MG63 (cell line): ENCODE measurements around the gene MPZL3. TPM values are rescaled to one million over a fixed set of nuclear protein-coding genes. Genes with fewer than 3 reads are reported as not detected.

Experiments
- DNase-seq: peaks from one replicate; pipeline ENCODE4 v3.0.0-alpha.2; 2020
- H3K27me3 ChIP-seq: fragments of 250-450 bp; sonication (Bioruptor Pico); 2 replicates; pipeline ENCODE4 v1.5.1; 2020; ENCODE audit warnings: mild to moderate bottlenecking, moderate library complexity
- H3K36me3 ChIP-seq: fragments of 250-450 bp; sonication (Bioruptor Pico); 2 replicates; pipeline ENCODE4 v1.5.1; 2020; ENCODE audit warnings: mild to moderate bottlenecking, moderate library complexity
- H3K4me3 ChIP-seq: fragments of 250-450 bp; sonication (Bioruptor Pico); 2 replicates; pipeline ENCODE4 v1.5.1; 2020; ENCODE audit warnings: mild to moderate bottlenecking, moderate library complexity
- H3K9me3 ChIP-seq: fragments of 250-450 bp; sonication (Bioruptor Pico); 2 replicates; pipeline ENCODE4 v1.5.1; 2020; ENCODE audit warnings: mild to moderate bottlenecking, moderate library complexity
- total RNA-seq: library from RNA; depleted of rRNA; stranded (reverse); fragments of >200 nt; shearing (Covaris generic); gene quantifications from 2 replicates; pipeline ENCODE4 v1.2.3, GENCODE V29; 2014; ENCODE audit warnings: low replicate concordance

Gene MPZL3
- total RNA-seq, 1 experiment from 2014 or later: 1.6 TPM

DNA sequence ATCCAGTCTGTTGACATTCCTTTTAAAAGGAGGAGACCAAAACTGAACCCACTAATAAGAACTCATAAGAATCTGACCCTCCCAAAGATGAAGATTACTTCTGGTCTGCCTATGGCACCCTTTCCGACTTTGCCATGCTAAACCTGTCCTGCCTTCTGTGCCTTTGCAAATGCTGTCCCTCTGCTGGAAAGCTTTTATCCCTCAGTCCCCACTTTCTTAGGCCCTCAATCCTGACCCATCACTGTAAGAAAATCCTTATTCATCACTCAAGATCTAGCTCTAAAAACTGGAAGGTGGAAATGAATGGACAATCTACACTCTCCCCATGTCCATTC, 10.4 kb downstream of the MPZL3 start:
- DNase-seq: no peak
- Histone ChIP-seq H3K9me3 (no peaks in the 10 kb centered on the region), H3K27me3 (no peaks in the 10 kb centered on the region), H3K4me3 (no peak overlapping the region), H3K36me3 (no peaks in the 10 kb centered on the region)

DNA sequence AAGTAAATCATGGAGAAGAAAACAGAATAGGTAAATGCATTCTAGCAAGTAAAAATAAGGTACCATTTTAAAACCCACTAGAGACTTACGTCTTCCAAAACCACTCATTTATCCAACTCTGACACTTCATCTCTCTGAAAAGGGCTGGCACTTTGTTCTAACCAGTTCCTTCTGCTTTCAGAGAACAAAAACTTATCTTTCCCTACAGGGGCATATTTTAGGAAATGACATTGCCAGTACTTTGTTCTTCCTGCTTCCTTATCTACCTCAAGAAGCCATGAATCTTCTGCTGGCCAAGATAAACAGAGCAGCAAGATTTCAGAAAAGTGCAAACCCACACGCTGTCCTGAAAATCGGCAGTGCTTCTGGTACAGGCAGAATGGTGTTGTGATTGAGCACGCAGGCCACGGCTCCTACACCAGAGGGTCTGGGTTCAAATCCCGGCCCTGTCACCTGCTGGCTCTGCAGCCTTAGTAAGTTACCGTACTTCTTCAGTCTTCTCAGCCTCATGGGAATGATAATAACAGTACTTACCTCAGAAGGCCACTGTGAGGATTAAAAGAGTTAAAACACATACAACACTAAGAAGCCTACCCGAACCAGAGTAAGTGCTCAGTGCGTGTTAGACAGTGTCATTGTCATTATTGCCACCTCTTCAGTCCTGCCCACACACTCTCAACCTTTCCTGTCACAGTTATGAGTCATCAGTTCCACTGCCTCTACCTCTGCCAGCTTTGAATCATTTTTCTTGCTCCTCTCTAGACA, 11.0 kb downstream of the MPZL3 start:
- no peaks in the 10 kb centered on the region for H3K36me3 ChIP-seq
- no peaks in the 10 kb centered on the region for H3K27me3 ChIP-seq
- no peak for DNase-seq
- no peaks in the 10 kb centered on the region for H3K9me3 ChIP-seq
- H3K4me3 ChIP-seq: no peak overlapping the region

DNA sequence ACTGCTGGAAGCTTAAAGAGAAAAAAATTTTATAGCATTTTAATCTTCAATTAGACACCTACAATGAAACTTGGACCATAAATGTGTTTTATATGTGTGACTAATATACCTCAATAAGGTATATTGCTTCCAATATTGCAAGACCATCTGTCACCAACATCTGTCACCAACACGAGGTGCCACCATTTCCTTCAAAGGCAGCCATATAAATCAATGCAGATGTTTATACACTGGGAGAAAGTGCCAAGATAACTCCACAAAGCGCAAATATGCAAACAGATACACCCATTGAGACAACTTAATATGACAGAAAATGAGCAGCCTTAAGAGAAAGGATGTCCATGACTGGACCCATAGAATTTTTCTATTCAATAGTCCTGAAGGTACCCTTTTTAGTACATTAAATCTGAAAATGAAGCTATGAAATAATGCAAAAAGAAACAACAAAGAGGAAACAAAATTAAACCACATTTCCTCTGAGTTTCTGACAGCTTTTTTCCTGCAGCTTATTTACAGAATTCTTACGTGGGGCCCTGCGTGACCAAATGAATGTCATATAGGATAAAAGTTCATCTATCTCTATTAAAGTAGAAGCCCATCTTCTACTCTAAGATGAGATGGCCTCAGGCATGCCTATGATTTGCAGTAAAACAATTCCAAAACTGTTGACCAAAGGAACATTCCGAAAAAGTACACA, 12.5 kb downstream of the MPZL3 start:
- Histone ChIP-seq H3K9me3 (no peaks in the 10 kb centered on the region), H3K36me3 (no peaks in the 10 kb centered on the region), H3K27me3 (no peaks in the 10 kb centered on the region), H3K4me3 (no peak overlapping the region)
- no peak for DNase-seq

DNA sequence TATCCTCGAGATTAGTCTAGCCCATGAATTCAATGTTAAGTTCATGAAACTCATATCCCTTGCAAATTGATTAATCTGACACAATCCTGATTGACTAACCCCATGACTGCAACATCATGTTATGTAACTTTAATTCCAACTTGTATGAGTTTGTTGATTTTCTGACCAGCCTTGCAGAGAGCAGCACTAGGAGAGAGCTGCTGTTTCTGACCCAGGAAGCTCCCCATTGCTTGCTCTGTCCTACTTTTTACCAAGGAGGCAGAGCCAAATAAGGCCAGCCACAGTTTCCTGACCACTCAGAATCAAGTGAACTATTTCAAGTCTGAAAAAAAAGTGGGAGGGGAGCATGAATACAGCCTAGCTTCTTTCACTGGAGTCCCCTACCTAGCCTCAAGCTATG, 13.2 kb downstream of the MPZL3 start:
- Histone ChIP-seq H3K9me3 (no peaks in the 10 kb centered on the region), H3K36me3 (no peaks in the 10 kb centered on the region), H3K4me3 (no peak overlapping the region), H3K27me3 (no peaks in the 10 kb centered on the region)
- no peak for DNase-seq

DNA sequence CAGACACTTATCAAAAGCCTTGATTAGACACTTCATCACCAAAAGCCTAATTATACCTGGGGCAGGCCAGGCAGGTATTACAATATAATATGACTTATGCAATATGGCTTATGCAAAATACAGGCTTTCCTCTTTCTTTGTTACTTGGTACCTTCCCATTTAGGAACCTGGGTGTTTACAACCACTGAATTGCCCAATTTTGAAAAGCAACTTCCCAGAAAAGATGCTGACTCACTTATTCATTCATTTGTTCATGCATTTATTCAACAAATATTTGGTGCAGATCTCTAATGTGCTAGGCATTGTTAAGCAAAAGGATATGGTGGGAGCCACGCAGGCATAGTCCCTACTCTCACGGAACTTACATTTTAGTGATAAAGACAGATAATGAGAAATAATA, 13.7 kb downstream of the MPZL3 start:
- no peak for DNase-seq
- Histone ChIP-seq H3K9me3 (no peaks in the 10 kb centered on the region), H3K27me3 (no peaks in the 10 kb centered on the region), H3K36me3 (no peaks in the 10 kb centered on the region), H3K4me3 (no peak overlapping the region)

DNA sequence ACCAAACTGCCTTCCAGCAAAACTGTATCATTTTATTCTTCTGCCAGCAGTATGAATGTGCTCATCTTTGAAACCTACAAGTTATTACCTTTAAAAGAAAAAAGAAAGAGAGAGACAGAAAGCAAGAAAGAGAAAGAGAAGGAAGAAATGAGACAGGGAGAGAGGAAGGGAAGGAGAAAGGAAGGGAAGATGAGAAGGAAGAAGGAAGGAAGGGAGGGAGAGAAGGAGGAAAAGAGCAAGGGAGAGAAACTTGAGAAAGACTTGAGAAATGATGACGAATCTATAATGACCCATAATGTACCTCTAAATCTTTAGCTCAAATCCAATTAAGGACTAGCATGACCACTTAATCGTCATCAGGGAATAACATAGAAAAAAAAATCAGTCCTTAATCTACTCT, 16.0 kb downstream of the MPZL3 start:
- H3K27me3 ChIP-seq: no peaks in the 10 kb centered on the region
- H3K9me3 ChIP-seq: no peaks in the 10 kb centered on the region
- no peak for DNase-seq
- H3K36me3 ChIP-seq: no peaks in the 10 kb centered on the region
- no peak overlapping the region for H3K4me3 ChIP-seq

DNA sequence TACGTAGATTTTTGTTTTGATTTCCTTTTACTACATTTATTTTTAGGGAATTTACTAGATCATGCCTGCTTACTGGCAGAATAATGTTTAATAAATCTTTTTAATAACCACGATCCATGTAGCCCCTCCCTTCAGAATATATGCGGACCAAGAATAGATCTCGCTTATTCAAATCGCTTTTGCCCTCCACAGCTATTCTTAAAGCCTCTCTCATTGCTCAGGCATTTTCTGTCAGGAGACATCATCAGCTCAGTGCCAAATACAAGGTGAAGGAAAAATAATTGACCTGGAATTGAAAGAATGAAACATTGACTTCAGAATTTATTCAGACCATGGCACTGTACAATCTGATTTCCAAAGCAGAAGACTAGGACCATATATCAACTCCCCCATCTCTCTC, 17.3 kb downstream of the MPZL3 start:
- Histone ChIP-seq H3K36me3 (no peaks in the 10 kb centered on the region), H3K27me3 (no peaks in the 10 kb centered on the region), H3K4me3 (no peak overlapping the region), H3K9me3 (no peaks in the 10 kb centered on the region)
- DNase-seq: no peak

DNA sequence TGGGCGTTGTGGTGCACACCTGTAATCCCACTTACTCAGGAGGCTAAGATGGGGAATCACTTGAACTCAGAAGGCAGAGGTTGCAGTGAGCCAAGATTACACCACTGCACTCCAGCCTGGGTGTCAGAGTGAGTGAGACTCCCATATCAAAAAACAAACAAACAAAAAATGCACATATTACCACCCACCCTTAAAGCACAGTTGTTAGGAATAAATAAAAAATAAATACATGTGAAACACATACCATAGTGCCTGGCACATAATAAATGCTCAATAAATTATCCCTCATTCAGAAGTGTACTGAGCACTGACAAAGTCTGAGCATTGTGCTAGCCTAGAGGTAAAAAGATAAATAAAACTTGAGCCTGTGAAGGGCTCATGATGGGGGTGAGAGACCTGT, 18.3 kb downstream of the MPZL3 start:
- Histone ChIP-seq H3K9me3 (no peaks in the 10 kb centered on the region), H3K27me3 (no peaks in the 10 kb centered on the region), H3K4me3 (no peak overlapping the region)

DNA sequence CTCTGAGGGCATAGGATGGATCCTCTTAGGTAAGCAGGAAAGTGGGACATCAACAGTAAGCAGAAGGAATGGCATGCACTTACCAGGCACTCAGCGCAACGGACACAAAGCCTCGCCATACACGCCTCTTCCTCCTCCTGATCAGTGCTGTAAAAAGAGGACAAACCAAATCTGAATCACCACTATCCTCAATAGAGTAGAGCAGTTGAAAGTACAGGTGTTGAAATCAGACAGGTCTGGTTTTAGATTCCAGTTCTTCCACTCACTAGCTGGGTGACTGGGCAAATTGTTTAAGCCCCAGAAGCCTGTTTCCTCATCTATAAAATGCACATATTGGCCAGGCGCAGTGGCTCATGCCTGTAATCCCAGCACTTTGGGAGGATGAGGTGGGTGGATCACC, 18.8 kb downstream of the MPZL3 start:
- no peaks in the 10 kb centered on the region for H3K27me3 ChIP-seq
- no peaks in the 10 kb centered on the region for H3K36me3 ChIP-seq
- H3K9me3 ChIP-seq: no peaks in the 10 kb centered on the region
- no peak overlapping the region for H3K4me3 ChIP-seq
- DNase-seq: no peak

More for the DNA sequence above, 18.3 kb downstream of the MPZL3 start:
- no peaks in the 10 kb centered on the region for H3K36me3 ChIP-seq
- DNase-seq: no peak

DNA sequence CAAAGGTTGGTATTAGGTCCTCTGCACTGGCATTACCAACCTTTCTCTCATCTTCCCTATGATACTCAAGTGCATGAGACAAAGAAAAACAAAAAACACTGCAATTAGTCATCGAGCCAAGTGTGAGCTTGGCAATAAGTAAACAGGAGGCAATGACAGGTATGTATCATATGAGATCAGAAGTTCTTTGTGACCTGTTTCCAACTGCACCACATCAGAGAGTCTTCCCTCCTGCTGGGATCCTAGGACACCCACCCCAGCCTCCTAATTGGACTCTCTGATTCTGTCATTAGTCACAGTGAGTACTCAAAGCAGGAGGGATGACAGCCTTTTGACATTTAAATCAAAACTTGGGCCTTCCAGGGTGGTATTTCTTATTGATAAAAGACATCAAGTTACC, 19.5 kb downstream of the MPZL3 start:
- no peaks in the 10 kb centered on the region for H3K36me3 ChIP-seq
- H3K9me3 ChIP-seq: no peaks in the 10 kb centered on the region
- no peaks in the 10 kb centered on the region for H3K27me3 ChIP-seq
- H3K4me3 ChIP-seq: no peak overlapping the region
- DNase-seq: no peak

DNA sequence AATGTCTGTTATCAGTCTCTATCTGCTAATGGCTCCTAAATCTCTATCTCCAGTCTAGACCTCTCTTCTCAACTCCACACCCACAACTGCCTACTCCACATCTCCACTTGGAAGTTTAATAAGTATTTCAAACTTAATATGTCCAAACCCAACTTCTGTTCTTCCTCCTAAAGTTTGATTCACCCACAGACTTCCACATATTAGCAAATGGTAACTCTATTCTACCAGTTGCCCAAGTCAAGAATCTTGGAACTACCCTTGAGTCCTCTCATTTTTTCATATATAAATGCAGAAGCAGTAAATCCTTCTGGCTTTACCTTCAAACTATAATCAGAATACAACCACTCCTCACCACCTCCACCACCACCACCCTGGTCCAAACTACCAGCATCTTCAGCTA, 20.7 kb downstream of the MPZL3 start:
- no peaks in the 10 kb centered on the region for H3K36me3 ChIP-seq
- H3K4me3 ChIP-seq: no peak overlapping the region
- no peaks in the 10 kb centered on the region for H3K27me3 ChIP-seq
- no peaks in the 10 kb centered on the region for H3K9me3 ChIP-seq
- no peak for DNase-seq

DNA sequence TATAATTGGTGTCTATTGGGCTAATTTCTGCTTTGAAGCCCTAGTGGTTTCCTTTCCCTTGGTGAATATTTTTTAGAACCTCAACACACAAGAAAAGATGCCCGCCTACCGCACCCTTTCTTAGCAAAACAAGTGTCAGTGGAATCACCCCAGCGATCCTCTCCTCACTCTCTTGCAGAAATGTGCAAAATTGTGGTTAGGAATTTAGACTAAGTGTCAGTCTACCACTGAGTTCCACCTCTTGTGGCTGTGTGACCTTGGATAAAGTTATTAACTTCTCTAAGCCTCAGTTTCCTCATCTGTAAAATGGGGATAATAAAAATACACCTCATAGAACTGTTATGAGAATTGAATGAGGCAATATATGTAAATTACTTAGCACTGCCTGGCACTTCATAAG, 22.1 kb downstream of the MPZL3 start:
- Histone ChIP-seq H3K4me3 (no peak overlapping the region), H3K36me3 (no peaks in the 10 kb centered on the region), H3K9me3 (no peaks in the 10 kb centered on the region), H3K27me3 (no peaks in the 10 kb centered on the region)
- no peak for DNase-seq

DNA sequence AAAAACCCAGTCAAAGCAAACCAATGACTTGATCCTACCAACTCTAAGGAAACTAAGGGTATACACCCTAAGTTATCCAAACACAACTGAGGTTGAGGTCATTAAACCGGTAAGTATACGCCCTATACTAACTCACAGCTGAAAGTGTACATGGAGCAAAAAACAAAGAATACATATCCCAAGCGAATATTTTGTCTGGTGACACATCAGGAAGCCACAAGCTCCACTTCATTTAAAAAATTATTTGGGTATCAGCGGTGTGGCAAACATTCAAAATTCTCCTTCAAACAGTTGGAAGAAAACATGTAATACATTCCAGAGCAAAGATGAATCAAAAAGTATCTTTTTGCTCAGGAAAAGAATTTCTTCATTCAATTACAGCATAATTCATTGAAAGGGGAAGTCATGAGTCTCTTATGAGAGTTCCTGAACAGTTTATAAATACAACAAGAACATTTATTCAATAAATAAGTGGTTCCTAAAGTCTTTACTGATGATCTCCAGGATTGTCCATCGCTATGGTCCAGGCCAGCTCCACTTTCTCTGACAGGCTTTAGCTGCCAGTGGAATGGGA, 22.8 kb downstream of the MPZL3 start:
- H3K36me3 ChIP-seq: no peaks in the 10 kb centered on the region
- H3K27me3 ChIP-seq: no peaks in the 10 kb centered on the region
- no peak for DNase-seq
- H3K4me3 ChIP-seq: no peak overlapping the region
- H3K9me3 ChIP-seq: no peaks in the 10 kb centered on the region

DNA sequence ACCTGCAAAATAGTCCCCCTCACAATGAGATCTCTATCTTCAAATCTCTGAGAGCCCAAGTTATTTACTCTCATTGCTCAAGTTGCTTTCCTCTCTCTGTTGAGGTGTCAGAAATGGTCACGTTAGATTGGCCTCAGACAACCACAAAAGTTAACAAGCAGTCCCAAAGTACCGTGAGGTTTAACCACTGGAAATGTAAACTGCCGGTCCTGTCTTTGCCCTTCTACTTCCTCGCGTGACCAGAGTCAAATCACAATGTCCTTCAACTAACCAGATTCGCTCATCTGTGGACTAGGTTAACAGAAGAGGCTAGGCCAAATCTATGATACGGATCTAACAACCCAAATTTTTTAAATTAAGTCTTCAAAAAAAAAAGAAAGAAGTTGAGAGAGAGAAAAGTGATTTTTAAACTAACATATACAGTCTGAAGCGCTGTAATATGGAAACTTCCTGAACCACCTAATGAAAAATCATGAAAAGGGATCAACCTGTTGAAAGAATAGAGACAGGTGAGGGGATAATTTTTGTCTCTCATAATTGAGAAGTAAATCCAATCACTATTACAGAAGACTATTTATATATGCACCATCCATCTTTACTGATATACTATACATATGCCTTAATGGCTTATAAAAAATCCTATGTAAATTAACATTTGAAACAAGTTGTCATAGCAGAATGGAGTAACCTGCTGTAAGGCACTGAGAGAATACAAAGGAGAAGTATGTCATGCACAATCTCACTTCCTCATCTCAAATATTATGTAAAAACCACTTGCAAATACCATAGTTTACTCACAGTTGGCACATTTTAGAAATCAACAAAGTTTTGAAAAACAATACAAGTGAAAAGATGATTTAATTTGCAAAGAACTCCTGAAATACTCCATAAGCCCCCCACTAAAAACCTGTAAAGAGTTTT, 24.0 kb downstream of the MPZL3 start:
- no peak for DNase-seq
- no peaks in the 10 kb centered on the region for H3K36me3 ChIP-seq
- H3K4me3 ChIP-seq: no peak overlapping the region
- no peaks in the 10 kb centered on the region for H3K27me3 ChIP-seq
- H3K9me3 ChIP-seq: no peaks in the 10 kb centered on the region

DNA sequence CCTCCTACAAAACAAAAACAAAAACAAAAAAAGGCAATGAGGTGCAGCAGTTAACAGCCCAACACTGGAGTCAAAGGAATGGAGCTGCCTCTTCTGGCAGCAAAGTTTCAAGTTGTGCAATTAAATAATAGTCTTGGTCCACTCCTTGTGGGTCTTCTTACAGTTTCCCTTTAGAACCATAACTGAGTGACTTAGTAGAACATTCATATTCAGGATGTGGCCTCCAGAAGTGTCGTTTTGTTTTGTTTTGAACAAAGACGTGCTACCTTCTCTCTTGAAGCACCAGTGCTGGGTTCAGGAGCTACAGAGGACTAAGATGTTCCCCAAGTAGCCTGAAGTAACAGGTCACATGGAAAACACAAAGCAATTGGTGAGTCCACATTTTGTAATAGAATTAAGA, 25.4 kb downstream of the MPZL3 start:
- Histone ChIP-seq H3K36me3 (no peaks in the 10 kb centered on the region), H3K27me3 (no peaks in the 10 kb centered on the region), H3K9me3 (no peaks in the 10 kb centered on the region), H3K4me3 (no peak overlapping the region)
- DNase-seq: no peak

DNA sequence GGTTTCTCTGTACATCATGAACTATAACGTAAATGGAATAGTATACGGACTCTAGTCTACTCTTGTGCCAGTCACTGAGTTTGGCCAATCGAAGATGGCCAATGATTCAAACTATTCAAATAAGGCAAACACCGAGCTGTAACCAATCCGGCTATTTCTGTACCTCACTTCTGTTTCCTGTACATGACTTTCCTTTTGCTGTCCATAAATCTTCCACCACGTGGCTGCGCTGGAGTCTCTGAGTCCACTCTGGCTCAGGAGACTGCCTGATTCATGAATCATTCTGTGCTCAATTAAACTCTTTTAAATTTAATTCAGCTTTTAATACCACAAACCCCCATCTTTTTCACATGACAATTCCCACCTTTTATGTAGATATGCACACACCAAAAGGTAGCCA, 25.9 kb downstream of the MPZL3 start:
- Histone ChIP-seq H3K36me3 (no peaks in the 10 kb centered on the region), H3K27me3 (peaks cover 3% of the 10 kb centered on the region; the same call in 1 of the 2 replicates), H3K4me3 (no peak overlapping the region), H3K9me3 (no peaks in the 10 kb centered on the region)
- DNase-seq: peak; percentile 26
